ENCODE results near the gene EML3. TPM values are rescaled to one million over a fixed set of nuclear protein-coding genes. Genes with fewer than 3 reads are reported as not detected.
A peak's percentile ranks its signal among the peaks of the same experiment; 100 is the strongest.
"Not testable (repeated sequence)": the region's sequence is repeated elsewhere in the genome, so short reads cannot be mapped to it uniquely, and the experiment has no call there.

The EML3 gene
- total RNA-seq, 1 donor from 2014 or later: 26.7 TPM

GRCh38 chr11:62569611-62570010, 43.0 kb downstream of the EML3 start:
- Mint-ChIP-seq H3K4me1 (ENCODE audit: low read depth, unreplicated experiment) (peaks cover 13% of the 10 kb centered on the region), H3K4me3 (ENCODE audit: unreplicated experiment) (no peak overlapping the region), H3K36me3 (ENCODE audit: unreplicated experiment) (peaks cover 3% of the 10 kb centered on the region), H3K27me3 (ENCODE audit: unreplicated experiment) (peaks cover 7% of the 10 kb centered on the region), H3K27ac (ENCODE audit: unreplicated experiment) (no peak overlapping the region), H3K9me3 (ENCODE audit: unreplicated experiment) (peaks cover 1% of the 10 kb centered on the region)
- TF ChIP-seq CTCF (IDR thresholded peaks at IDR 0.05; ENCODE audit: partially characterized antibody, unreplicated experiment): no peak
- no peak for DNase-seq

- Mint-ChIP-seq H3K27me3 (ENCODE audit: unreplicated experiment) (peaks cover 2% of the 10 kb centered on the region), H3K36me3 (ENCODE audit: unreplicated experiment) (peaks cover under 1% of the 10 kb centered on the region), H3K4me1 (ENCODE audit: low read depth, unreplicated experiment) (peaks cover 4% of the 10 kb centered on the region), H3K9me3 (ENCODE audit: unreplicated experiment) (no peaks in the 10 kb centered on the region), H3K4me3 (ENCODE audit: unreplicated experiment) (no peak overlapping the region), H3K27ac (ENCODE audit: unreplicated experiment) (no peak overlapping the region)
- TF ChIP-seq CTCF (IDR thresholded peaks at IDR 0.05; ENCODE audit: partially characterized antibody, unreplicated experiment): no peak
- no peak for DNase-seq
Measured at GRCh38 chr11:62567018-62567633, 45.4 kb downstream of the EML3 start.

- no peak for DNase-seq
- Mint-ChIP-seq H3K36me3 (ENCODE audit: unreplicated experiment) (no peaks in the 10 kb centered on the region), H3K9me3 (ENCODE audit: unreplicated experiment) (no peaks in the 10 kb centered on the region), H3K4me1 (ENCODE audit: low read depth, unreplicated experiment) (no peaks in the 10 kb centered on the region), H3K4me3 (ENCODE audit: unreplicated experiment) (no peak overlapping the region), H3K27me3 (ENCODE audit: unreplicated experiment) (peaks cover 2% of the 10 kb centered on the region), H3K27ac (ENCODE audit: unreplicated experiment) (no peak overlapping the region)
- no peak for TF ChIP-seq CTCF (IDR thresholded peaks at IDR 0.05; ENCODE audit: partially characterized antibody, unreplicated experiment)
Measured at GRCh38 chr11:62566247-62566646, 46.3 kb downstream of the EML3 start.

GRCh38 chr11:62565100-62565802, 47.3 kb downstream of the EML3 start:
- Mint-ChIP-seq H3K9me3 (ENCODE audit: unreplicated experiment) (no peaks in the 10 kb centered on the region), H3K27ac (ENCODE audit: unreplicated experiment) (no peak overlapping the region), H3K36me3 (ENCODE audit: unreplicated experiment) (no peaks in the 10 kb centered on the region), H3K27me3 (ENCODE audit: unreplicated experiment) (peaks cover 2% of the 10 kb centered on the region), H3K4me1 (ENCODE audit: low read depth, unreplicated experiment) (peaks cover 2% of the 10 kb centered on the region), H3K4me3 (ENCODE audit: unreplicated experiment) (no peak overlapping the region)
- no peak for DNase-seq
- no peak for TF ChIP-seq CTCF (IDR thresholded peaks at IDR 0.05; ENCODE audit: partially characterized antibody, unreplicated experiment)

GRCh38 chr11:62561677-62562230, 50.8 kb downstream of the EML3 start:
- not testable (repeated sequence) for DNase-seq; H3K9me3 Mint-ChIP-seq (ENCODE audit: unreplicated experiment); H3K36me3 Mint-ChIP-seq (ENCODE audit: unreplicated experiment); H3K4me1 Mint-ChIP-seq (ENCODE audit: low read depth, unreplicated experiment); H3K27ac Mint-ChIP-seq (ENCODE audit: unreplicated experiment); H3K27me3 Mint-ChIP-seq (ENCODE audit: unreplicated experiment)
- peak overlapping the region; percentile 28 for H3K4me3 Mint-ChIP-seq (ENCODE audit: unreplicated experiment)

Measured in glutamatergic neuron (in vitro differentiated cells).